GM12892 (cell line): Measurements from ENCODE around the gene TNS4.

Experiments
- POLR2A ChIP-seq: IDR thresholded peaks from 2 replicates; pipeline ENCODE4 v1.6.1; 2011; ENCODE audit warnings: low read depth, low read length, control low read depth
- POLR2AphosphoS5 ChIP-seq: IDR thresholded peaks from 2 replicates; pipeline ENCODE4 v1.6.1; 2011; ENCODE audit warnings: low read depth, low read length, control low read depth

- TF ChIP-seq POLR2A (no peak), POLR2AphosphoS5 (no peak)
Observed at GRCh38 chr17:40427002-40427491, 74.4 kb downstream of the TNS4 start.
